Stromal cell of bone marrow (primary cell): ENCODE results near the gene PLPPR2.
"Not testable (repeated sequence)": the region's sequence is repeated elsewhere in the genome, so short reads cannot be mapped to it uniquely, and the experiment has no call there.

ENCODE experiments used
- DNase-seq: peaks from one replicate; pipeline ENCODE4 v3.0.0-alpha.2; 2012; ENCODE audit warnings: low read depth

Gene PLPPR2

DNA sequence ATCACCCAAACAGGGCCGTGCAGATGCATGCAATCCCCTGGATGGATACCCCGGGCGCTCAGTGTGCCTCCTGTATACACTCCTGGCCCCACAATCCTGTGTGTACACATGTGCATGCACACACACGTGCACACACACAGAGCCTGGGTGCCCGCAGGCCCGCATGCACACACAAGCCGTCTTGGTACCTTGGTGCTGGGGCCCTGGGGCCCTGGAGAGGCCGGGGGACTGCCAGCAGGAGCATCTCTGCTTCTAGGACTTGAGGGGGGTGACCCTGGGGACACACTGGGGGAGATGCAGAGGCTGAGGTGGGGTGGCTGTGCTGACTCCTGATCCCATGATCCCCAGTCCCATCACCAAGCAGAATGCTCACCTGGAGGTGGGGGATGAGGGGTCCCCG lies 44.4 kb downstream of the PLPPR2 start:
- DNase-seq = no peak

DNA sequence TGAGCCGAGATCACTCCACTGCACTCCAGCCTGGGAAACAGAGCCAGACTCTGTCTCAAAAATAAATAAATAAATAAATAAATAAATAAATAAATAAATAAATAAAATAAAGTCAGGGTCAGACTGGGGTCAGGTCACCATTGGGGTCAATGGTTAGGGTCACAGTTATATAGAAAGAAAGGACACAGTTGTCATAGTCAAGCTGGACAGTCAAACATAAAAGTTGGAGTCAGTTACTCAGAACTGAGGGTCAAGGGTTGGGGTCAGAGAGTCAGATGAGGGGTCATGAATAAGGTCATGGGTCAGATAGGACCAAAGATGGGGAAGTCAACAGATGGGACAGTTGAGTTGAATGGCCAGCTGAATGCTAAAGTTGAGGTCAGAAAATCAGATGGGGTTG lies 45.6 kb downstream of the PLPPR2 start:
- DNase-seq = no peak

DNA sequence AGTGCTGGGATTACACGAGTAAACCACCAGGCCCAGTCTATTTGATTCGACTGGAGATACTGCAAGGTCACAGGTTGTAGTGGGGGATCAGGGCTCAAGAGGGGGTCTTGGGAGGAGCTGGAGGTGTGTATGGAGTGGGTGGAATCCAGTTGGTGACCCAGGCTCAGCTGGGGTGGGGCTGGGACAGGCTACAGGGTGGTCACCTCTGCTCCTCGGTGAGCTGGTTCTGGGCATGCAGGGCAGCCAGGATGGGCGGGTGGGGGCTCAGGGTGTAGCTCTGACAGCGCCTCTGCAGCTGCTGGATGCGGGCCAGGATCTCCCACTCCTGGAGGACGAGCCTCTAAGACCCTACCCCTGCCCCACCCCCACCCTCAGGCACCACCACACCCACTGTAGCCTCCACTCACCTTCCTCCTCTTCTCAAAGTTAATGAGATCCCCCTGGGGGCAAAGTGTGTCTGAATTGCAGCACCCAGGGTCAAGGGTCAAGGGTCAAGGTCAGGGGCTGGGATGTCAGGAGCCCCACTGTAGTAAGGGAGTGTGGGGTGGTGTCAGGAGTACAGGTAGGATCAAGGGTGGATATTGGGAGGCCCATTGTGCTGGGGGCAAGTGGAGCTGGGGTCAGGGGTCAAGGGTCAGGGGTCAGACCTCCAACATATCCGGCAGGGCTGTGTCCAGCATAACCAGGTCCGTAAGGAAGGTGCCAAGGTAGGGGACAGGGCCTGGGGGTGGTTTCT lies 46.7 kb downstream of the PLPPR2 start:
- no peak for DNase-seq

DNA sequence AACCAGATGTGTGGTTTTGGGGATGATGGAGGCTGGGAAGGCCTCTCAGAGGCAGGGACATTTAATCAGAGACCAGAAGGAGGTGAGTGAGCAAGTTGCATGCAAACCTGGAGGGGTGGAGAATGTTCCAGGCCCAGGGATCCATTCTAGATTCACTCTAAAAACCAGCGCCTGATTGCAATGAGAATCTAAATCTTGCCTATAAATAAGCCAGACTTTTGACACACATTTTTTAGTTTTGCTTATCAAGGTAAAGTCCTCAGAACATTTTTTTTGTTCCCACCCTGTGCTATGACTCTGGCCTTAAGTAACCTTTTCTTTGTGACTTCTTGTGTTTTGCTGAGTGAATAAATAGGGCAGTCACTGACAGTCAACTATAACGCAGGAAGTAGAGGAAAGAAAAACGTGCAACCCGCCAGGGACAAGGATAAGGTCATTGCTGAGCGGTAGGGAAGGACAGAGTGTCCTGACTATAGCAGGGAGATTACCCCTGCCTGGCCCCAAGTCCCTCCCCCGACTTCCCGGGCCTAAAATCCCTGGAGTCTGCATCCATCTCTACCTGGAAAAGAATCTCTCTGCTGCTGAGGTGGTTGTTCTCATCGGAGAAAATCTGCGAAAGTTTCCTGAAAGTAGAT lies 49.5 kb downstream of the PLPPR2 start:
- no peak for DNase-seq

DNA sequence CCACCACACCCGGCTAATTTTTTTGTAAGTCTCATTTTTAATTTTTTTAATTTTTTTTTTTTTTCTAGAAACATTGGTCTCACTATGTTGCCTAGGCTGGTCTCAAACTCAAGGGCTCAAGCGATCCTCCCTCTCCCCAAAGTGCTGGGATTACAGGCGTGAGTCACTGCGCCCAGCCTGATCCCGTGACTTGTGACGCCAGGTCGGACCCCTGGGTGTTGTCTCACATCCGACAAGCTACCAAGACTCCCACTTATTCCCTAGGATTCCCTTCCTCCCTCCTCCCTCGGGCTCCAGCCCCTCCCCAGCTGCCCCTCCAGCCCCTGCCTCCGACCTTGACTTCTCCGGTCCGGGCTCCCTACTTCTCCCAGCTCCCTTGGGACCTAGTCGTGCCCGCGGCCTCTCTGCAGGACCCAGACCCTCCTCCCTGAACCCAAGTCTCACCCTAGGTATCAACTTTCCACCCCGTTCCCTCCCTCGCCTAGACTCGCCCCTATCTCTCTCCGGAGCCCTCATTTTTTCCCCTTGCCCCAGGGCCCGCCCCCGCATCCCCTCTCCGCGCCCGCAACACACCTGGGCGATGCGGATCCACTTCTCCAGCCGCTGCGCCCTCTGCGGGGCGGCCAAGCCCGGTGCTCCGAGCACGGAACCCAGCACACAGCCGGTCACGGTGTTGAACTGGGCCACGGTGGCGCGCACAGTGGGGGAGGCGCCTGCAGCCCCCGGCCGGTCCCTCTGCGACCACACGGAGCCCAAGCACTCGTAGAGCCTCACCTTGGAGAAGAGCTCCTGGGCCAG lies 50.8 kb downstream of the PLPPR2 start:
- no peak for DNase-seq

DNA sequence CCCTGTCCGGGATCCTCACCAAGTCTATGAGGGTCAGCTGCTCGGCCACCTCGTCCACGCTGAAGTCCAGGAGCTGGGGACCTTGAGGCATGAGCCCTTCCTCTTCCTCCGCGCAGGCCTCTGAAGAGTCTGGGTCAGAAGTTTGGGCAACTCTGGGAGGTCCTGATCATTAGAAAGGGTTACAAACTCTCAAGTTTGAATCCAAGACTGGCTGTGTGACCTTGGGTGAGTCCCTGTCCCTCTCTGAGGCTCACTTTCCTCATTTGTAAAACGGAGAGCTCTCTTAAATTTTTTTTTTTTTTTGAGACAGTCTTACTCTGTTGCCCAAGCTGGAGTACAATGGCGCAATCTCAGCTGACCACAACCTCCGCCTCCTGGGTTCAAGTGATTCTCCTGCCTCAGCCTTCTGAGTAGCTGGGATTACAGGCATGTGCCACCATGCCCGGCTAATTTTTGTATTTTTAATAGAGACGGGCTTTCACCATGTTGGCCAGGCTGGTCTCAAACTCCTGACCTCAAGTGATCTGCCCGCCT lies 51.5 kb downstream of the PLPPR2 start:
- not testable (repeated sequence) for DNase-seq

DNA sequence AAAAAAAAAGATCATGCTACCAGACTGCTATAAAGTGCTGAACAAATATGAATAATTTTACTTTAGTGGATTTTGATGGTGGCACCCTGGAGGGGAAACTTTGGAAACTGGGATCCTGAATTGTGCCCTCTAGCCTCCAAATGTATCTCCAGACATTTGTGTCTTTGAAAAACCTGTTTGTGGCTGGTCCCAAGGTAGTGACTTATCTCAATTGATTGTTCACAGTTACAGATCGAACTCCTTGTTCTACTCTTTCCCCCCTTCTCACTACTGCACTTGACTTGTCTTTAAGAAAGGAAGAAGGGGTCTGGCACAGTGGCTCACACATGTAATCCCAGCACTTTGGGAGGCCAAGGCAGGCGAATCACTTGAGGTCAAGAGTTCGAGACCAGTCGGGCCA lies 53.4 kb downstream of the PLPPR2 start:
- DNase-seq = no peak

DNA sequence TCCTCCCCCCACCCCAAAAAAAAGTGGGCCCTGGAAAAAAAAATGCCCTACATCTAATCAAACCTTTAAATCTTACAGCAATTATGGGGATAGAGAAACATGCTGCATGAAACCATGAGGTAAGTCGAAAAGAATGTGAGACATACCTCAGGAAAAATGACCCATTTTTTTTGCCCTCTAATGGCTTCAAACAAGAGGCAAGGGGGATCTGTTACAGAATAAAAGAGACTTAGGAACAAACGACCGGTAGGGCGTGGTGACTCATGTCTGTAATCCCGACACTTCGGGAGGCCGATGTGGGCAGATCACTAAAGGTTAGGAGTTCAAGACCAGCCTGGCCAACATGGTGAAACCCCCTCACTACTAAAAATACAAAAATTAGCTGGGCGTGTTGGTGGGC lies 55.5 kb downstream of the PLPPR2 start:
- DNase-seq = no peak

DNA sequence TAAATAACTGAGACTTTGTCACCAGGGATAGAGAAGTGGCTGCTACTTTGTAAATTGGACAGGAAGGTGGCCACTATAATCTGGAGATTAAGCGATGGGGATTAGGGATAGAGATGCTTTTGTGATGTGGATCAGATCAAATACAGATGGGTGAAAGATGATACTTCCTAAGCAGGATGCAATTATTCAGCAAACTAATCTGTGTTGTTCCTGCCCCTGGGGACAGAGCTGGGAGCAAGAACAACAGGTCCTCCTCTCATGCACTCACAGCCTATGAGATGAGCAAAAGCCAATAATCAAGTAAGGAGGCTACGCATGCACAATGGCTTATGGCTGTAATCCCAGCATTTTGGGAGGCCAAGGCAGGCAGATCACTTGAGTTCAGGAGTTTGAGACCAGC lies 59.3 kb downstream of the PLPPR2 start:
- no peak for DNase-seq
